Activated CD4-positive, alpha-beta T cell treated with anti-CD3 and anti-CD28 coated beads, Interleukin-2, amount 50 U/mL, for 1 hour (primary cell): ENCODE data around the gene METTL16.
"Not testable (repeated sequence)": the region's sequence is repeated elsewhere in the genome, so short reads cannot be mapped to it uniquely, and the experiment has no call there.

Experiments
- DNase-seq: peaks from one replicate; pipeline ENCODE4 v3.0.0-alpha.2; 2020

Gene METTL16

GRCh38 chr17:2502871-2503580 lies 8.7 kb downstream of the METTL16 start:
- DNase-seq, result no peak

DNA sequence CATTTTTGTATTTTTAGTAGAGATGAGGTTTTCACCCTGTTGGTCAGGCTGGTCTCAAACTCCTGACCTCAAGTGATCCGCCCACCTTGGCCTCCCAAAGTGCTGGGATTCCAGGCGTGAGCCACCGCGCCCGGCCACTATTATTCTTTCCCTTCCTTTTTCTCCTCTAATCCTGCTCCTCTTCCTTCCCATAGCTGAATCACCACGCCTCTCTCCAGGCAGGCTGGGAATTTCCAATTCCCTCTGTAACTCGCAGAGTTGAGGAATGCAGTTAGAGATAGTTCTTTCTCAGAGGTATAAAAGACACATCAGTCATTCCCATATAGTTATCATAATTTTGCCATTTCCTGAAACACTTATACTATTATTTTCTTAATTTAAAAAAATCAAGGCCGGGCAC lies 11.2 kb downstream of the METTL16 start:
- DNase-seq, result no peak

GRCh38 chr17:2489286-2489685 lies 22.4 kb downstream of the METTL16 start:
- not testable (repeated sequence) for DNase-seq

- DNase-seq, result no peak
Measured at GRCh38 chr17:2487306-2487705, 24.4 kb downstream of the METTL16 start.

DNA sequence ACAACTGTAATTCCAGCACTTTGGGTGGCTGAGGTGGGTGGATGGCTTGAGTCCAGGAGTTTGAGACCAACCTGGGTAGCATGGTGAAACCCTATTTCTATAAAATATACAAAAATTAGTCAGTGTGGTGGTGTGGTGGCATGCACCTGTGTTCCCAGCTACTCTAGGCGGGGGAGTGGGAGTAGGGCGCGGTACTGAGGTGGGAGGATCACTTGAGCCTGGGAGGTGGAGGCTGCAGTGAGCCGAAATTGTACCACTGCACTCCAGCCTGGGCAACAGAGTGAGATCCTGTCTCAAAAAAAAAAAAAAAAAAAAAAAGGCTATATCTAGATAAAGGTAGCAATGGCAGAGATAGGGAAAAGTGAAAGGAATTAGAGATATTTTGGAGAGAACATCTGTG lies 25.0 kb downstream of the METTL16 start:
- not testable (repeated sequence) for DNase-seq

- DNase-seq, result no peak
Measured at GRCh38 chr17:2485970-2486369, 25.7 kb downstream of the METTL16 start.

- no peak for DNase-seq
Measured at GRCh38 chr17:2485543-2485942, 26.1 kb downstream of the METTL16 start.

- no peak for DNase-seq
Measured at GRCh38 chr17:2484876-2485275, 26.8 kb downstream of the METTL16 start.

GRCh38 chr17:2483084-2483483 lies 28.6 kb downstream of the METTL16 start:
- no peak for DNase-seq

DNA sequence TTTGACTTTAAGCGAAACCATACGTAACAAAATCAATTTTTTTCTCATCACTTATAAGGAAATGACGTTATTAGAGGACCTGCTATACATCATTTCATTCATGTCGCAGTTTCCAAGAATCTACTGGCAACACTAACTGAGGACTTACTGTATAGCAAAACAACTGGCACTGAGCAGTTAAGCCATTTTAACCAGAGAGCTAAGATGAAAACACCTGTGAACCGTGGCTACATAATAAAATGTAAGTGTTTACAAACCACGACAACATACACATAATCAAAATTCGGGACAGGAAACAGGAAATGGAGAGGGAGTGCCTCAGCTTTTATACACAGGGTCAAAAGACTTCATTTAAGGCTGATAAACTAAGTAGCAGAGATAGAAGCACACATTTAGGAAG lies 29.5 kb downstream of the METTL16 start:
- DNase-seq, result no peak

DNA sequence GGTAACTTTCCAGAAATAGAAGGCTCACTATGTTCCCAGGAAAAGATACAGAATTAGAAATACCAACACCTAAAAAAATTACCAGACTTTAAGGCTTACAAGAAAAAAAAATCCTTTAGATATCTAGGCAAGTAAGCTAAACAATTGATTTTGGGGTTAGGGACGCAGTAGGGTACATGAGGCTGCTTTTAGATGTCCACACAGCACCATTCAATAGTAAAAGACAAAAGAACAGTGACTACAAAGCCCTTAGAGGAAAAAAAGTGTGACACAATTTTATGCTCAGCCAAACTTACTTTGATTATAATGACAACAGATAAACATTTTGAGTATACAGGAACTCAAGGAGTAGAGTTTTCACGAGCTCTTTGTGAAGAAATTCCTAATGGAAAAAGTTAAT lies 29.9 kb downstream of the METTL16 start:
- no peak for DNase-seq

- DNase-seq, result no peak
Measured at GRCh38 chr17:2478458-2478857, 33.2 kb downstream of the METTL16 start.

GRCh38 chr17:2475056-2475455 lies 36.6 kb downstream of the METTL16 start:
- DNase-seq, result no peak

- no peak for DNase-seq
Measured at GRCh38 chr17:2474371-2474770, 37.3 kb downstream of the METTL16 start.

DNA sequence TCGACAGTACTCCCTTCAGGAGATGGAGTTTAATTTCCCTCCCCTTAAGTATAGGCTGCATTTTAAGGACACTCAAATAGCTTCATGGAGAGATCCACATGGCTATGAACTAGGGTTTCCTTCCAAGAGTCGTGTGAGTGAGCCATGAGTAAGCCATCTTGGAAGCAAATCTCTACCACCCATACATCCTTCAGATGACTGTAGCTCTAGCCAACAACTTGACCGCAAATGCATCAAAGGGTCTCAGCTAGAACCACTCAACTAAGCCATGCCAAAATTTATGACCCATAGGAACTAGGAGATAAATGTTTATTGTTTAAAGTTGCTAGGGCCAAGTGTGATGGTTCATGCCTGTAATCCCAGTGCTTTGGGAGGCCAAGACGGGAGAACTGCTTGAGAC lies 43.4 kb downstream of the METTL16 start:
- DNase-seq, result no peak

- DNase-seq, result no peak
Measured at GRCh38 chr17:2466931-2467330, 44.8 kb downstream of the METTL16 start.

GRCh38 chr17:2462481-2462880 lies 49.2 kb downstream of the METTL16 start:
- no peak for DNase-seq

- no peak for DNase-seq
Measured at GRCh38 chr17:2459917-2460271, 51.8 kb downstream of the METTL16 start.

DNA sequence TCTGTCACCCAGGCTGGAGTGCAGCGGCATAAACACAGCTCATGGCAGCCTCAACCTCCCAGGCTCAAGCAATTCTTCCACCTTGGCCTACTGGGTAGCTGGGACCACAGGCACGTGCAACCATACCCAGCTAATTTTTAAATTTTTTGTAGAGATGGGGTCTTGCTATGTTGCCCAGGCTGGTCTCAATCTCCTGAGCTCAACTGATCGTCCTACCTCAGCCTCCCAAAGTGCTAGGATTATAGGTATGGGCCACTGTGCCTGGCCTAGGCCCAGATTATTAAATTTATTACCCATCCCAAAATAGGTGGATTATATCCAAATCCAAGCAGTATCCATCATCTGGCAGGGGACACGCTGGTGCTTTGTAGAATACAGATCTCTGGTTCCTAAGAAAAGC lies 53.8 kb downstream of the METTL16 start:
- DNase-seq, result no peak

- DNase-seq, result no peak
Measured at GRCh38 chr17:2456475-2456874, 55.2 kb downstream of the METTL16 start.

- no peak for DNase-seq
Measured at GRCh38 chr17:2455956-2456355, 55.7 kb downstream of the METTL16 start.

GRCh38 chr17:2453866-2454265 lies 57.8 kb downstream of the METTL16 start:
- no peak for DNase-seq

DNA sequence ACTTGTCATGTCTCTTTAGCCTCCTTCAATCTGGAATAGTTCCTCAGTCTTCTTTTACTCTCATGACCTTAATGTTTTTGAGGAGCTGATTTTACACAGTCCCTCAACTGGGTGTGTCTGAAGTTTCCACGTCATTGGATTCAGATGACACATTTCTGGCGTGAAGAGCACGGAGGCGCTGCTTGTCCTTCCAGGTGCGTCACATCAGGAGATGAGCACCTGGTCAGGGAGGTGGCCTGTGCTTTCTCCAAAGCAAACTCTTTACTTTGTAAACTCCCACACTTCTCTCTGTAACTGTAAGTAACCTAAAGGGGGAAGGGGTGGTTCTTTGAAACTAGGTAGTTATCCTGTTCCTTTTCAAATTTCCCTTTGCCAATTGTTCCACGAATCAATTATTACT lies 58.4 kb downstream of the METTL16 start:
- no peak for DNase-seq

DNA sequence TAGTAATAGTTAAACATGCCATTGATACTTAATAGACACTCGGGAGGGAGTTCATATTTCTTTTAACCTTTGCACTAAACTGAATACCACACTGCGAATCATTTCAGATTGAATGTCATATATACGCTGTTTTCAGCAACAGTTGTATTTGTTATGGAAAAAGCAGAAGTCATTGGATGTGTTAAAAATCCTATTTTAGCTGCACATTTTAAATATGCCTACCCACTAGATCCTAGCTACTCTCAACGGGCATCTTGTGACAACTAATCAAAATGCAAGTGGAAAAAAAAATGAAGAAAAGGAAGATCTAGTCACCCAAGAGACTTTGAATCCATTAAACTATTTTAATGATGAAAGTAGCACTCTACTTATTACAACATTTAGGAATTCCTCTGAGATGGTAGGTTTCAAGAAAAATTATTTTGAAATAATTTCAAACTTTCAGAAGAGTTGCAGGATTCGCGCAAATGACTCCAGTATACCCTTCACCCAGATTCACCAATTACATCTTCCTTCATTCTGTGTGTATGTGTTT lies 59.4 kb downstream of the METTL16 start:
- DNase-seq, result no peak

- no peak for DNase-seq
Measured at GRCh38 chr17:2450016-2450650, 61.6 kb downstream of the METTL16 start.
